DND-41 (cell line): ENCODE results near the gene HDAC4.
"Not testable (repeated sequence)": the region's sequence is repeated elsewhere in the genome, so short reads cannot be mapped to it uniquely, and the experiment has no call there.

ENCODE experiments used
- ATAC-seq: fragments of 200-7000 bp; cut with Tn5 transposase; 3 replicates; pipeline ENCODE4 v1.9.1; 2021; ENCODE audit warnings: low read depth; ENCODE audit not compliant: insufficient read depth
- DNase-seq: peaks from one replicate; pipeline ENCODE4 v3.0.0-alpha.2; 2020
- H2AFZ ChIP-seq: 2 replicates; pipeline ENCODE4 v1.6.0; 2012; ENCODE audit warnings: low read depth, low read length
- H3K27ac ChIP-seq: 2 replicates; pipeline ENCODE4 v1.5.1; 2012; ENCODE audit warnings: low read length, inconsistent platforms
- H3K27me3 ChIP-seq: fragments of 200-600 bp; sonication (generic); 2 replicates; pipeline ENCODE4 v1.6.0; 2012; ENCODE audit warnings: low read length, mild to moderate bottlenecking, inconsistent platforms; ENCODE audit not compliant: insufficient read depth, poor library complexity
- H3K36me3 ChIP-seq: 2 replicates; pipeline ENCODE4 v1.5.1; 2012; ENCODE audit warnings: low read length, inconsistent platforms; ENCODE audit not compliant: insufficient read depth
- H3K4me1 ChIP-seq: 2 replicates; pipeline ENCODE4 v1.5.1; 2012; ENCODE audit warnings: mild to moderate bottlenecking, low read length; ENCODE audit not compliant: insufficient read depth
- H3K4me2 ChIP-seq: 2 replicates; pipeline ENCODE4 v1.6.0; 2012; ENCODE audit warnings: mild to moderate bottlenecking, moderate library complexity, low read length, inconsistent platforms; ENCODE audit not compliant: insufficient read depth
- H3K4me3 ChIP-seq, 2 experiments: fragments of 200-600 bp in 1 of 2; shearing (Covaris generic) in 1 of 2; 2 replicates each; pipeline ENCODE4 v1.5.1; 2012 to 2016; ENCODE audit warnings: inconsistent platforms in 2 of 2, low read length in 2 of 2, mild to moderate bottlenecking in 2 of 2, low read depth in 1 of 2, moderate library complexity in 1 of 2
- H3K79me2 ChIP-seq: 2 replicates; pipeline ENCODE4 v1.6.0; 2012; ENCODE audit warnings: low read length, inconsistent platforms; ENCODE audit not compliant: insufficient read depth
- H3K9ac ChIP-seq: 2 replicates; pipeline ENCODE4 v1.6.0; 2012; ENCODE audit warnings: low read depth, mild to moderate bottlenecking, inconsistent platforms, low read length, moderate library complexity
- H3K9me3 ChIP-seq: 2 replicates; pipeline ENCODE4 v1.5.1; 2012; ENCODE audit warnings: low read length, moderate library complexity, mild to moderate bottlenecking, inconsistent platforms; ENCODE audit not compliant: insufficient read depth, severe bottlenecking
- H4K20me1 ChIP-seq: 2 replicates; pipeline ENCODE4 v1.6.0; 2012; ENCODE audit warnings: low read length; ENCODE audit not compliant: insufficient read depth
- CTCF ChIP-seq: IDR thresholded peaks from 2 replicates; pipeline ENCODE4 v1.5.1; 2012; ENCODE audit warnings: borderline replicate concordance, low read length, moderate library complexity, mild to moderate bottlenecking; ENCODE audit not compliant: poor library complexity, severe bottlenecking; ENCODE audit errors: extremely low read depth
- EZH2 ChIP-seq: IDR thresholded peaks from 3 replicates; pipeline ENCODE4 v1.6.1; 2012; ENCODE audit warnings: borderline replicate concordance, low read depth, mild to moderate bottlenecking, moderate library complexity, low read length, inconsistent platforms; ENCODE audit not compliant: severe bottlenecking

HDAC4 gene

GRCh38 chr2:239282448-239283287, 118.2 kb downstream of the HDAC4 start:
- peaks cover 98% of the 10 kb centered on the region for H4K20me1 ChIP-seq
- H3K79me2 ChIP-seq = peaks cover 100% of the 10 kb centered on the region
- TF ChIP-seq EZH2 = no peak
- no peak for TF ChIP-seq CTCF
- no peak overlapping the region for H2AFZ ChIP-seq
- peaks cover 91% of the 10 kb centered on the region for H3K4me1 ChIP-seq
- H3K36me3 ChIP-seq = peaks cover 98% of the 10 kb centered on the region
- H3K4me2 ChIP-seq = peak overlapping the region; percentile 25
- ATAC-seq = no peak
- no peak for DNase-seq
- no peaks in the 10 kb centered on the region for H3K9me3 ChIP-seq
- peak overlapping the region; percentile 59 for H3K27ac ChIP-seq
- no peaks in the 10 kb centered on the region for H3K27me3 ChIP-seq
- H3K9ac ChIP-seq = no peak overlapping the region
- H3K4me3 ChIP-seq = no peak overlapping the region

- not testable (repeated sequence) for H3K9ac ChIP-seq, H3K4me3 ChIP-seq, H3K9me3 ChIP-seq, H3K27me3 ChIP-seq, H2AFZ ChIP-seq
- peak overlapping the region; percentile 61 for H3K27ac ChIP-seq
- peaks cover 98% of the 10 kb centered on the region for H3K36me3 ChIP-seq
- peaks cover 100% of the 10 kb centered on the region for H4K20me1 ChIP-seq
- DNase-seq (peak; percentile 49), ATAC-seq (peak; percentile 41)
- H3K4me2 ChIP-seq = peak overlapping the region; percentile 6; the same call in 1 of the 2 replicates
- peaks cover 100% of the 10 kb centered on the region for H3K79me2 ChIP-seq
- H3K4me1 ChIP-seq = peaks cover 94% of the 10 kb centered on the region
These were observed 120.4 kb downstream of the HDAC4 start for GRCh38 chr2:239280296-239281017.

GRCh38 chr2:239279508-239280295, 121.1 kb downstream of the HDAC4 start:
- DNase-seq (no peak), ATAC-seq (no peak)
- Histone ChIP-seq H2AFZ (no peak overlapping the region), H3K27ac (peak overlapping the region; percentile 61), H3K4me3 (no peak overlapping the region), H3K79me2 (peaks cover 100% of the 10 kb centered on the region), H3K9me3 (no peaks in the 10 kb centered on the region), H3K4me2 (peak overlapping the region; percentile 6; the same call in 1 of the 2 replicates), H3K27me3 (no peaks in the 10 kb centered on the region), H3K4me1 (peaks cover 94% of the 10 kb centered on the region), H3K9ac (no peak overlapping the region), H4K20me1 (peaks cover 100% of the 10 kb centered on the region), H3K36me3 (peaks cover 98% of the 10 kb centered on the region)
- TF ChIP-seq CTCF (no peak), EZH2 (no peak)
